Mammary epithelial cell (primary cell): ENCODE results near the gene LMAN1.

Source experiments
- EZH2 ChIP-seq: IDR thresholded peaks from 2 replicates; pipeline ENCODE4 v1.6.1; 2012; ENCODE audit warnings: low read length, inconsistent platforms, borderline replicate concordance
- TF ChIP-seq, protein P1 (sequence below), 2 donors: IDR thresholded peaks in 1 of 2; conservative IDR thresholded peaks in 1 of 2; 2 replicates each; pipeline ENCODE4 v1.5.1; 2011 to 2012; ENCODE audit warnings: inconsistent platforms in 2 of 2, low read length in 2 of 2, mild to moderate bottlenecking in 2 of 2, control low read depth in 1 of 2, low read depth in 1 of 2; ENCODE audit not compliant: insufficient read depth in 1 of 2; ENCODE audit errors: extremely low read depth in 1 of 2

DNA sequence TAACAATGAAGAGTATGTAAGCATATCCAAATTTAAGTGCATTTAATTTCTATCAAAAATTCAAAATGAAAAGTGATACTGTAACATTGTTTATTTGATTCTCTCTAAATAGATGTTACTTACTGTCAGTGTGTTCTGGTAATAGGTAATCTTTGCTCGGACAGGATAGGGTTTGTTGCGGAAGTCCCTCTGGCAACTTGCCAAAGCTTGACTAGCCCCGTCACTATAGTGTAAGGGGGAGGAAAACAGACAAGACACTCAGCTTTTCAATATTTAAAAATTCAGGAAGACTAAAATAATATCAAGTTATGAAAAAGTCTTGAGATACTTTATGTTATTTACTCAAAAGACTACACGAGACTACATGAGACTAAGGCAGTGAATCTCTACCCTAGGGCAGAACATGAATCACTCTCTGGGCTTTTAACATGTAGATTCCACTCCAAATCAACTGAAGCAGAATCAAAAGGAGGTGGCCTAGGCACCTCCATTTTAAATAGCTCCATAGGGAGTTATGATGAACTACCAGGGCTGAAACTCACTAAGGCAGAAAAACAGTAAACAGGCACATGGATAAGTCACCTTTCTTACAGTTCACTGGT lies 5.9 kb downstream of the LMAN1 start:
- TF ChIP-seq EZH2 = no peak
- TF ChIP-seq, protein P1, sequence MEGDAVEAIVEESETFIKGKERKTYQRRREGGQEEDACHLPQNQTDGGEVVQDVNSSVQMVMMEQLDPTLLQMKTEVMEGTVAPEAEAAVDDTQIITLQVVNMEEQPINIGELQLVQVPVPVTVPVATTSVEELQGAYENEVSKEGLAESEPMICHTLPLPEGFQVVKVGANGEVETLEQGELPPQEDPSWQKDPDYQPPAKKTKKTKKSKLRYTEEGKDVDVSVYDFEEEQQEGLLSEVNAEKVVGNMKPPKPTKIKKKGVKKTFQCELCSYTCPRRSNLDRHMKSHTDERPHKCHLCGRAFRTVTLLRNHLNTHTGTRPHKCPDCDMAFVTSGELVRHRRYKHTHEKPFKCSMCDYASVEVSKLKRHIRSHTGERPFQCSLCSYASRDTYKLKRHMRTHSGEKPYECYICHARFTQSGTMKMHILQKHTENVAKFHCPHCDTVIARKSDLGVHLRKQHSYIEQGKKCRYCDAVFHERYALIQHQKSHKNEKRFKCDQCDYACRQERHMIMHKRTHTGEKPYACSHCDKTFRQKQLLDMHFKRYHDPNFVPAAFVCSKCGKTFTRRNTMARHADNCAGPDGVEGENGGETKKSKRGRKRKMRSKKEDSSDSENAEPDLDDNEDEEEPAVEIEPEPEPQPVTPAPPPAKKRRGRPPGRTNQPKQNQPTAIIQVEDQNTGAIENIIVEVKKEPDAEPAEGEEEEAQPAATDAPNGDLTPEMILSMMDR (conservative IDR thresholded peaks at IDR 0.05 in 1 of 2, IDR thresholded peaks at IDR 0.05 in 1 of 2; ENCODE audit: extremely low read depth in 1 of 2, insufficient read depth in 1 of 2, low read depth in 1 of 2, low read length in 2 of 2) = no peak
